GM23248 (cell line): ENCODE measurements around the gene JMJD4. TPM values are rescaled to one million over a fixed set of nuclear protein-coding genes. Genes with fewer than 3 reads are reported as not detected.
A peak's percentile ranks its signal among the peaks of the same experiment; 100 is the strongest.

ENCODE experiments used
- DNase-seq: peaks from one replicate; pipeline ENCODE4 v3.0.0-alpha.2; 2015
- H2AFZ ChIP-seq: fragments of 200-600 bp; sonication (generic); 2 replicates; pipeline ENCODE4 v1.6.1; 2016; ENCODE audit warnings: antibody characterized with exemption
- H3F3A ChIP-seq: fragments of 200-600 bp; sonication (generic); 2 replicates; pipeline ENCODE4 v1.6.1; 2016; ENCODE audit warnings: mild to moderate bottlenecking, antibody characterized with exemption, mixed run types; ENCODE audit not compliant: insufficient read depth
- H3K27ac ChIP-seq: fragments of 200-600 bp; sonication (generic); 2 replicates; pipeline ENCODE4 v1.5.1; 2016; ENCODE audit warnings: mild to moderate bottlenecking
- H3K27me3 ChIP-seq: fragments of 200-600 bp; sonication (generic); replicated peaks from 2 replicates; pipeline ENCODE4 v1.6.1; 2016; ENCODE audit warnings: mild to moderate bottlenecking; ENCODE audit not compliant: insufficient read depth
- H3K36me3 ChIP-seq: fragments of 200-600 bp; sonication (generic); 2 replicates; pipeline ENCODE4 v1.6.1; 2016; ENCODE audit warnings: low read depth, mild to moderate bottlenecking
- H3K4me1 ChIP-seq: fragments of 200-600 bp; sonication (generic); 2 replicates; pipeline ENCODE4 v1.6.1; 2016; ENCODE audit warnings: mild to moderate bottlenecking; ENCODE audit not compliant: insufficient read depth
- H3K4me2 ChIP-seq: fragments of 200-600 bp; sonication (generic); one replicate; pipeline ENCODE4 v1.6.1; 2016; ENCODE audit warnings: mild to moderate bottlenecking; ENCODE audit not compliant: unreplicated experiment
- H3K4me3 ChIP-seq: fragments of 200-600 bp; sonication (generic); 2 replicates; pipeline ENCODE4 v1.5.1; 2016; ENCODE audit warnings: mild to moderate bottlenecking
- H3K79me2 ChIP-seq: fragments of 200-600 bp; sonication (generic); 2 replicates; pipeline ENCODE4 v1.6.1; 2016; ENCODE audit warnings: mild to moderate bottlenecking; ENCODE audit not compliant: insufficient read depth
- H3K9ac ChIP-seq: fragments of 200-600 bp; sonication (generic); 2 replicates; pipeline ENCODE4 v1.6.1; 2016; ENCODE audit warnings: mild to moderate bottlenecking
- H3K9me2 ChIP-seq: fragments of 200-600 bp; sonication (generic); 2 replicates; pipeline ENCODE4 v1.6.1; 2016; ENCODE audit warnings: mixed run types, mild to moderate bottlenecking, moderate library complexity; ENCODE audit not compliant: insufficient read depth
- H3K9me3 ChIP-seq: fragments of 200-600 bp; sonication (generic); one replicate; pipeline ENCODE4 v1.6.1; 2017; ENCODE audit warnings: low read depth
- H4K20me1 ChIP-seq: fragments of 200-600 bp; sonication (generic); 2 replicates; pipeline ENCODE4 v1.6.0; 2016; ENCODE audit not compliant: insufficient read depth
- EZH2 ChIP-seq: fragments of 200-600 bp; sonication (generic); IDR thresholded peaks from 2 replicates; pipeline ENCODE4 v1.6.1; 2018; ENCODE audit warnings: antibody characterized with exemption, mild to moderate bottlenecking; ENCODE audit not compliant: insufficient read depth, poor library complexity, severe bottlenecking
- EZH2phosphoT487 ChIP-seq: fragments of 200-600 bp; sonication (generic); IDR thresholded peaks from 2 replicates; pipeline ENCODE4 v1.6.1; 2018; ENCODE audit warnings: antibody characterized with exemption, moderate library complexity, mild to moderate bottlenecking, low read depth; ENCODE audit not compliant: insufficient read depth
- WGBS, 2 experiments: methylation state at CpG; one replicate each; pipeline ENCODE4 v1.1.6; 2015 to 2017; ENCODE audit warnings: low lambda C conversion rate in 2 of 2, low coverage in 1 of 2; ENCODE audit errors: missing lambda C conversion rate in 2 of 2; 5-methylcytosine and 5-hydroxymethylcytosine counted together
- in situ Hi-C: fragments of 300-500 bp; cut with MboI; formaldehyde crosslinking; loops from 2 replicates; pipeline ENCODE4 v1.15.0; 2020
- polyA plus RNA-seq: library from polyadenylated mRNA; unstranded; fragments of >200 nt; fragmentation: Nextera tagmentation; extraction: Ambion mirVana; gene quantifications from 2 replicates; pipeline ENCODE4 v1.2.1, GENCODE V29; 2016
- total RNA-seq: library from RNA; depleted of rRNA; stranded (reverse); fragments of >200 nt; shearing (Covaris generic); gene quantifications from 2 replicates; pipeline ENCODE4 v1.2.3, GENCODE V29; 2014

Gene JMJD4
- total and polyA plus RNA-seq, 2 experiments from 2014 or later: 16.1 to 26.9 TPM

DNA sequence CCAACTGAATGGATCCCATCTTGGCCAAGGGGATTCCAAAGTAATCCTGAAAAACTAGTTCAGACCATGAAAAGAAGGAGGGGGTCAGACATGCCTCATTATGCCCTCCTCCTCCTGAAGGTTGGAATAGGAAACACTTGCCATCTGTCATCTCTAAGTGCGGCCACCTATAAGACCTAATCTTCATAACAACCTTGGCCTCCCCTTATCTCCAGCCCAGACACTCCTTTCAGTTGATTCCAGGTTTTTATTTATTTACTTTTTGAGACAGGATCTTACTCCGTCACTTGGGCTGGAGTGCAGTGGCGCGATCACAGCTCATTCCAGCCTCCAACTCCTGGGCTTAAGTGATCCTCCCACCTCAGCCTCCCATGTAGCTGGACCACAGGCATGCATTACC lies 19.9 kb upstream of the JMJD4 start:
- Histone ChIP-seq H3K9me3 (no peaks in the 10 kb centered on the region), H3K4me3 (no peak overlapping the region), H3K9ac (no peak overlapping the region), H3K36me3 (no peaks in the 10 kb centered on the region), H3K27me3 (no peaks in the 10 kb centered on the region), H3K9me2 (no peaks in the 10 kb centered on the region), H3F3A (peaks cover 26% of the 10 kb centered on the region), H3K27ac (no peak overlapping the region), H4K20me1 (peaks cover 8% of the 10 kb centered on the region; the same call in 1 of the 2 replicates), H3K79me2 (peaks cover 47% of the 10 kb centered on the region), H2AFZ (no peak overlapping the region), H3K4me1 (peaks cover 28% of the 10 kb centered on the region), H3K4me2 (no peak overlapping the region)
- in situ Hi-C loops: no loop called here
- 99% methylated on average over 4 of the region's 4 CpGs for WGBS, 2 experiments
- no peak for DNase-seq
- no peak for TF ChIP-seq EZH2phosphoT487

DNA sequence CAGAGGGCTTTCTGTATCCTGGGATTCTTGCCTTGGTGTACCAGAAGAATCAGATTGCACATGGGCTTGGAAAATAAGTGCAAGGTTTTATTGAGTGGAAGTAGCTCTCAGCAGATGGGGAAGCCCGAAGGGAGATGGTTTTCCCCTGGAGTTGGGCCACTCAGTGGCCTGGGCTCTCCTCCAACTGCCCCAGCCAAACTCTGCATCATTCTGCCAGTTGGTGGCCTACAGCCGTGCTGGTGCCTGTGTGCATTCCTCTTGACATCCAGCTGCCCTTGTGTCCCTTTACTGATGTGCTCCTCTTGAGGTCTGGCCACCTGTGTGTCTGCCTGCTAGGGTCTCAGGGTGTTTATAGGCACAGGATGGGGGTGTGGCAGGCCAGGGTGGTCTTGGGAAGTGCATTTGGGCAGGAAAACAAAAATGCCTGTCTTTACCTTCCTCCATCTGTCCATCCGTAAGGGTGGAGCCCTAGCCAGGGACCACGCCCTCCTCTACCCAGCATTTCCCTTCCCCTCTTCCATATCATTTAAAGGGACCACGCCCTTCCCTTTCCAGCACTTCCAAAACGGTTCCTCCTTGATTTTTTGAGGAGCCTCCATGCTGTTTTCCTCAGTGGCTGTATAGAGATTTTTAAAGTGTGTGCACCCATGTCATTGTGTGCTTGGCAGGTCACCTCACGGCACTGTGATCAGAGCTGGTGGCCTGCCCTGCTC lies 19.1 kb upstream of the JMJD4 start:
- Histone ChIP-seq H3F3A (peaks cover 21% of the 10 kb centered on the region), H3K4me2 (no peak overlapping the region), H2AFZ (no peak overlapping the region), H3K4me3 (no peak overlapping the region), H3K36me3 (no peaks in the 10 kb centered on the region), H3K4me1 (peaks cover 21% of the 10 kb centered on the region), H3K9me3 (no peaks in the 10 kb centered on the region), H4K20me1 (peaks cover 8% of the 10 kb centered on the region; the same call in 1 of the 2 replicates), H3K9ac (no peak overlapping the region), H3K9me2 (no peaks in the 10 kb centered on the region), H3K27ac (no peak overlapping the region), H3K27me3 (no peaks in the 10 kb centered on the region), H3K79me2 (peaks cover 55% of the 10 kb centered on the region)
- TF ChIP-seq EZH2: no peak
- 47 to 48% methylated on average over 7 of the region's 7 CpGs for WGBS, 2 experiments
- peak; percentile 76 for DNase-seq
- in situ Hi-C loops: no loop called here

DNA sequence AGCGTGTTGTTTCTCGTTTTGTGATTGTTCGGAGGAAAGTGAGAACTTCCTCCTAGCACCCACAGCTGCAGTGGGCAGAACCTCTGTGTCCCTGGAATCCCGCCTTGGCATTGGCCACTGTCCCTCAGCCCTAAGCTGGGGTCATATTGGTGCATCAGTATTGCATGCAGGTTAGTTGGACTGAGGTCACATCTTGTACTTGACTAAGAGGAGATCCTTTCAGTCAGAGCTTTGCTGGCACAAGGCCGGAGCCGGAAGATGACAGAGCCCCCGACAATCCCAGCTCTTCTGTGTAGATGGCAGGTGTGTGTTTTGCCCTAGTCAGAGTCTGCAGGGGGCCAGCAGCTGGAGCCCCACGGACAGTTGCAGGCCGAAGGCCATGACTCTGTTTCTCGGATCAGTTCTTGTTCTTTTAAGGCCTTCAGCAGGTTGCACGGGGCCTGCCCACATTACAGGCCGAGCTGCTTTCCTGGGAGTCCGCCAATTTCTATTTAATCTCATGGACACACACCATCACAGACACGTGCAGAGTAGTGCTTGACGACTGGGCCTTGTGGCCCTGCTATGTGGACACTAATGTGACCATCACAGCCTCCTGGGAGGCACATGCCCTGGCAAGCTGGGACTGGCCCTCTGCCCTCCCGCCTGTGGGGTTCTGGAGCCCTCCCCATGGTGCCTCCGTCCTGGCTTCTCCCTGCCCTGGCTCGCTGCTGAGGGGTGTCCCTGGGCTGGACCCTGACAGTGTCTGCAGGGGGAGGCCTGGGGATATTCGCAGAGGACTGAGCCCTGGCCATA lies 15.0 kb upstream of the JMJD4 start:
- no peaks in the 10 kb centered on the region for H3K9me2 ChIP-seq
- peaks cover 51% of the 10 kb centered on the region for H3K79me2 ChIP-seq
- peaks cover 8% of the 10 kb centered on the region; the same call in 1 of the 2 replicates for H4K20me1 ChIP-seq
- H3K27me3 ChIP-seq: no peaks in the 10 kb centered on the region
- H3K9ac ChIP-seq: no peak overlapping the region
- no peak overlapping the region for H2AFZ ChIP-seq
- no peak overlapping the region for H3K4me2 ChIP-seq
- DNase-seq: no peak
- H3K36me3 ChIP-seq: no peaks in the 10 kb centered on the region
- 86 to 87% methylated on average over 19 of the region's 19 CpGs for WGBS, 2 experiments
- peaks cover 14% of the 10 kb centered on the region; the same call in 1 of the 2 replicates for H3F3A ChIP-seq
- H3K27ac ChIP-seq: no peak overlapping the region
- no peaks in the 10 kb centered on the region for H3K9me3 ChIP-seq
- no peak overlapping the region for H3K4me3 ChIP-seq
- H3K4me1 ChIP-seq: peaks cover 10% of the 10 kb centered on the region; the same call in 1 of the 2 replicates
- TF ChIP-seq EZH2 (no peak), EZH2phosphoT487 (no peak)
- in situ Hi-C loops: no loop called here

DNA sequence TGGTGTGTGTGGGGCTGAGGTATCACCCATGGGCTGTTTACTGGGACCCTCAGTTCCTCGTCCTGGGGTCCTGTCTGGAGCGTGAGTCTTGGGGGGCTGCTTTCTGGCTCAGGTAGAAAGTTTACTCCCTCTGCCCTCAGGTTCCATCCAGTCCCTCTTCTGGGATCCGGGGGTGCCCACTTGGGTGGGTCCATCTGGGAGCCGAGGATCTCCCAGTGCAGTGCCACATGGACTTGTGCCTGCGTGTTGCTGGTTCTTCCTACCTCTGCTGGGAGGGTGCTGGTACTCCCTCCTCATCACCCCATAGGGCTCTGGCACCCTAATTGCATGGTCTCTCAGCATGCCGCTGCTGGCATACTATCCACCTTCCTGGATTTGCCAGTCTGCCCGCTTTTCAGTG lies 14.1 kb upstream of the JMJD4 start:
- TF ChIP-seq EZH2 (no peak), EZH2phosphoT487 (no peak)
- Histone ChIP-seq H3F3A (peaks cover 8% of the 10 kb centered on the region; the same call in 1 of the 2 replicates), H3K9me2 (no peaks in the 10 kb centered on the region), H2AFZ (no peak overlapping the region), H3K27me3 (no peaks in the 10 kb centered on the region), H3K4me3 (no peak overlapping the region), H3K4me1 (peaks cover 7% of the 10 kb centered on the region; the same call in 1 of the 2 replicates), H4K20me1 (peaks cover 8% of the 10 kb centered on the region; the same call in 1 of the 2 replicates), H3K9ac (no peak overlapping the region), H3K27ac (no peak overlapping the region), H3K79me2 (peaks cover 59% of the 10 kb centered on the region), H3K4me2 (no peak overlapping the region), H3K9me3 (no peaks in the 10 kb centered on the region), H3K36me3 (no peaks in the 10 kb centered on the region)
- WGBS, 2 experiments: 87 to 90% methylated on average over 7 of the region's 7 CpGs
- in situ Hi-C loops: no loop called here
- no peak for DNase-seq
